ENCODE data around the gene GPR156.

The GPR156 gene

DNA sequence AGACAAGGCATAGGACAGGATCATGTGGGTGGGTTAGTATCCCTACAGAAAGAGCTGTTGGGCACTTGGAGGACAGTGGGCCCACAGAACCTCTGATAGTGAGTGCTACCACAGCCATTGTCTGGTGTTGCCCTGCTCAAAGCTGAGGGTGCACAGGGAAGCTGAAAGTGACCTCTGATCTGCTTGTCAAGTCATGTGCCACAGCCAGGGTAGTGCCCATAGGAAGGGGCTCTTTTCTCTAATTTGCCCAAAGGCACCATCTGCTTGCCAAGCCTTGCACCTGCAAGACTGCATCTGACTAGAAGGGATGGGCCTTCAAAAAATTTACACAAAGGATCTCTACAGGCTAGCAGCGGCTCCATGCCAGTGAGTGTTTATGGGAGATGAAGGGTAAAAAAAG is 103.4 kb downstream of the GPR156 start:
- TF ChIP-seq CREB1 (IDR thresholded peaks at IDR 0.05; ENCODE audit: low read depth), result no peak
- TF ChIP-seq, protein P1, sequence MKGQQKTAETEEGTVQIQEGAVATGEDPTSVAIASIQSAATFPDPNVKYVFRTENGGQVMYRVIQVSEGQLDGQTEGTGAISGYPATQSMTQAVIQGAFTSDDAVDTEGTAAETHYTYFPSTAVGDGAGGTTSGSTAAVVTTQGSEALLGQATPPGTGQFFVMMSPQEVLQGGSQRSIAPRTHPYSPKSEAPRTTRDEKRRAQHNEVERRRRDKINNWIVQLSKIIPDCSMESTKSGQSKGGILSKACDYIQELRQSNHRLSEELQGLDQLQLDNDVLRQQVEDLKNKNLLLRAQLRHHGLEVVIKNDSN (IDR thresholded peaks at IDR 0.05), result no peak
- TF ChIP-seq TAF1 (IDR thresholded peaks at IDR 0.05; ENCODE audit: low read depth), result no peak
- no peak for TF ChIP-seq NFIC (IDR thresholded peaks at IDR 0.05)
- TF ChIP-seq RAD21 (IDR thresholded peaks at IDR 0.05; ENCODE audit: low read depth), result peak; percentile 32

DNA sequence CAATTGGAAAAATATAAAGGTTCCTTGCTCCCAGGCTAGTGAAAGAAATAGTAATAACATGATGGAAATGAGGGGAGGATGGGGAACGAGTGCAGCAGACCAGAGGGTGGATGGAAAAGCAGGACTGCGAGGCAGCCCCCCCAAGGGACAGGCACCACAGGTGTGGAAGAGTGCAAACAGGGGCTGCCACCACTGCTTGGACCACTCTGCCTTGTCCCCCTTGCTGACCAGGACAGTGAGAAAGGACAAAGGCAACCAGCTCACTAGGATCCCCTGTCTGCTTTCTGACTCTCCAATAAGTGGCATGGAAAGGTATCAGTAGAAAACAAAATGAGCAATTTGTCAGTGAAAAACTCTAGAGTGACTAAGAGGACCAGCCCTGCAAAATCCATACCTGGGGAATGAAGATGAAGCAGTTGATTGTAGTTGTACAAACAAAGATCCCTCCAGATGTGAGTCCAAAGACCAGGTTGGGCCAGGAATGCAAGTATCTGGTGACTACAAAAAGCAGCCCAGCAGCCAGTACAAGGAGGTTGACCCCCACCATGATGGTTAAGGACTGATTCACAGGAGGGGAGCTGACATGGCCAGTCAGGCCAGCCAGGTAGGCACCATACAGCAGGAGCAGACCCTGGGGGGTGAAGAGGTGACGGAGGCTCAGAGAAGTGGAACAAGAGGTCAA is 104.2 kb downstream of the GPR156 start:
- no peak for TF ChIP-seq EGR1 (IDR thresholded peaks at IDR 0.05)

DNA sequence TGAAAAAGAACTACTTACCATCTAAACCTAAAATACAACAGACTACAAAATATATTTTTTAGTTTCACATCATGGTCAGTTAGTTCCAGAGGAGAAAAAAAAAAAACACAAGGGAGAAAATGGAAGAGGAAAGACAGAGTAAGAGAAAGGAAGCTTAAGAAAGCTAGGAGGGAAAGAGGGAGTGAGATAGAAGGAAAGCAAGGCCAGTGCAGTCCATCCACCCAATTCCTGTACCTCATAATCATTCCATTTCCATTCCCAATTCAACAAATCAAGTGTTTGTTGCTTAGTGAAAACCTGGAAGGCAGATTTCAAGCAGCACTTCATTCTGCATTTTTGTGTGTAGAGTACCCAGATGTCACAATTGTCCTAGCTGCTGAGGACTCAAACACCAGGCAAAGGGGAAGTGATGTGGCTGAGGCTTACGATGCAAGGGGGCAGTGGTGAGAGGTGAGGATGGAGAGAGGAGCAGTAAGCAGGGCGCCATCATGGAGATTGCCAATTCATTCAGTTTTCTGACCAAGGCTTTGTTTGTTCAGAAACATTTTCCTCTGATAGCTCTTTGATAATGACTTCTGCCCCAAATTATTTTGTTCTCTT is 107.2 kb downstream of the GPR156 start:
- TF ChIP-seq YY1 (IDR thresholded peaks at IDR 0.05; ENCODE audit: low read depth) (no peak), CREB1 (IDR thresholded peaks at IDR 0.05; ENCODE audit: low read depth) (no peak), NFIC (IDR thresholded peaks at IDR 0.05) (no peak), ZBTB7A (IDR thresholded peaks at IDR 0.05; ENCODE audit: low read depth) (no peak), RAD21 (IDR thresholded peaks at IDR 0.05; ENCODE audit: low read depth) (no peak), TCF12 (IDR thresholded peaks at IDR 0.05; ENCODE audit: low read depth) (no peak), CEBPB (IDR thresholded peaks at IDR 0.05) (no peak)
- TF ChIP-seq, protein P2, sequence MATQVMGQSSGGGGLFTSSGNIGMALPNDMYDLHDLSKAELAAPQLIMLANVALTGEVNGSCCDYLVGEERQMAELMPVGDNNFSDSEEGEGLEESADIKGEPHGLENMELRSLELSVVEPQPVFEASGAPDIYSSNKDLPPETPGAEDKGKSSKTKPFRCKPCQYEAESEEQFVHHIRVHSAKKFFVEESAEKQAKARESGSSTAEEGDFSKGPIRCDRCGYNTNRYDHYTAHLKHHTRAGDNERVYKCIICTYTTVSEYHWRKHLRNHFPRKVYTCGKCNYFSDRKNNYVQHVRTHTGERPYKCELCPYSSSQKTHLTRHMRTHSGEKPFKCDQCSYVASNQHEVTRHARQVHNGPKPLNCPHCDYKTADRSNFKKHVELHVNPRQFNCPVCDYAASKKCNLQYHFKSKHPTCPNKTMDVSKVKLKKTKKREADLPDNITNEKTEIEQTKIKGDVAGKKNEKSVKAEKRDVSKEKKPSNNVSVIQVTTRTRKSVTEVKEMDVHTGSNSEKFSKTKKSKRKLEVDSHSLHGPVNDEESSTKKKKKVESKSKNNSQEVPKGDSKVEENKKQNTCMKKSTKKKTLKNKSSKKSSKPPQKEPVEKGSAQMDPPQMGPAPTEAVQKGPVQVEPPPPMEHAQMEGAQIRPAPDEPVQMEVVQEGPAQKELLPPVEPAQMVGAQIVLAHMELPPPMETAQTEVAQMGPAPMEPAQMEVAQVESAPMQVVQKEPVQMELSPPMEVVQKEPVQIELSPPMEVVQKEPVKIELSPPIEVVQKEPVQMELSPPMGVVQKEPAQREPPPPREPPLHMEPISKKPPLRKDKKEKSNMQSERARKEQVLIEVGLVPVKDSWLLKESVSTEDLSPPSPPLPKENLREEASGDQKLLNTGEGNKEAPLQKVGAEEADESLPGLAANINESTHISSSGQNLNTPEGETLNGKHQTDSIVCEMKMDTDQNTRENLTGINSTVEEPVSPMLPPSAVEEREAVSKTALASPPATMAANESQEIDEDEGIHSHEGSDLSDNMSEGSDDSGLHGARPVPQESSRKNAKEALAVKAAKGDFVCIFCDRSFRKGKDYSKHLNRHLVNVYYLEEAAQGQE (IDR thresholded peaks at IDR 0.05; ENCODE audit: low read depth), result no peak

DNA sequence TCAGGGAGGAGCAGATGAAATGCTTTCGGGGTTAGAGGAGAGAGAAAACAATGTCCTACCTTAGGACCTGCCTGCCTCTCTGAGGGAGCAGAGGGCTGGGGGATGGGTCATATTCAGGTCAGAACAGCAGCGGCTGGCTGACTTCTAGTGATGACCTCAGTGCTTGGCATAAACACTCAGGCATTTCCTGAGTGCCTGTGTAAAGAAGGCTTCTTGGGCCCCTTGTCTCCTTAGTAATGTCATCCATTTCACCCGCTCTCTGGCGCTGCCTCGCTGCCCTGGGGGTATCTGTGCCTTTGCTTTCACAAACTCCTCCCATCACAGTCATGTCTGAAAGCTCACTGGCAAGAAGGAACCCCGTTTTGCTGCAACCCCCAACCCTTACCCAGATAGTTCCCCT is 107.9 kb downstream of the GPR156 start:
- TF ChIP-seq TAF1 (IDR thresholded peaks at IDR 0.05; ENCODE audit: low read depth) (no peak), EGR1 (IDR thresholded peaks at IDR 0.05) (no peak), TCF12 (IDR thresholded peaks at IDR 0.05; ENCODE audit: low read depth) (peak; percentile 39; the same call in 1 of the 2 replicates), CEBPB (IDR thresholded peaks at IDR 0.05) (no peak), EP300 (IDR thresholded peaks at IDR 0.05; ENCODE audit: borderline replicate concordance) (no peak), NFIC (IDR thresholded peaks at IDR 0.05) (0 out of 2 replicates have a peak, but pooled peaks have one; percentile 39), RAD21 (IDR thresholded peaks at IDR 0.05; ENCODE audit: low read depth) (peak; percentile 19; the same call in 1 of the 2 replicates)
- TF ChIP-seq, protein P3, sequence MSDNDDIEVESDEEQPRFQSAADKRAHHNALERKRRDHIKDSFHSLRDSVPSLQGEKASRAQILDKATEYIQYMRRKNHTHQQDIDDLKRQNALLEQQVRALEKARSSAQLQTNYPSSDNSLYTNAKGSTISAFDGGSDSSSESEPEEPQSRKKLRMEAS (IDR thresholded peaks at IDR 0.05), result no peak
- TF ChIP-seq, protein P2 (IDR thresholded peaks at IDR 0.05; ENCODE audit: low read depth), result no peak

DNA sequence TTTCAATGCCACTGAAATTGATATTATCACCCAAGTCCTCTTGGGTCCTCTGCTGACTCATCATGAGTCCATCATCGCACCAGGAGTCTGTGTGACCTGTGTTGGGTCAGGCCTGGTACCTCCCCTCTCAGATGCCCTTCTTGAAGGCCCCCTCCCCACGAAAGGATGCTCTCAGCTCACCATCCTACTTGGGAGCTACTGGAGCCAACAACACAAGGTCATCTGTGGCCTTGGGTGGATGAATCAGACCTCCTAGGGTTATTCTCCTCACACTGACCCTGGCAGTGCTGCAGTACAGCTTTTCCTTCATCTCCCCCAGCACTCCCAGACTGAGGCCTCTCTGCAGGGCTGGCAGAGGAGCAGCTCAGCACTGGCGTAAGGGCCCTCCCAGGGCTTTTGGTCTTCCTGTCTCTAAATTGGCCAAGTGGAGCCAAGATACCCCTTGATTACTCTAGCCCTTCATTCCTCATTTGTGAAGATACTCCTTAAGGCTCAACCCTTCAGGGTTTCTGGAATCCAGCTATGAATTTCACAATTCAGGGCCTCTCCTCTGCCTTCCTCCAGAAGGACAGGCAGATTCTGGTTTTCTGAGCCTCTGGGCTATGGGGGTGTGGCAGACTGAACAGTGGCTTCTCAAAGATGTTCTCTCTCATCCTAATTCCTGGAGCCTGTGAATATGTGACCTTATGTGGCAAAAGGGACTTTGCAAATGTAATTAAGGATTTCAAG is 110.0 kb downstream of the GPR156 start:
- no peak for TF ChIP-seq CEBPB (IDR thresholded peaks at IDR 0.05)
- TF ChIP-seq TCF12 (IDR thresholded peaks at IDR 0.05; ENCODE audit: low read depth), result no peak
- TF ChIP-seq YY1 (IDR thresholded peaks at IDR 0.05; ENCODE audit: low read depth), result no peak
- no peak for TF ChIP-seq CREB1 (IDR thresholded peaks at IDR 0.05; ENCODE audit: low read depth)
- TF ChIP-seq, protein P2 (IDR thresholded peaks at IDR 0.05; ENCODE audit: low read depth), result no peak
